H9 (cell line): Measurements from ENCODE around the gene GCNT1. TPM values are rescaled to one million over a fixed set of nuclear protein-coding genes. Genes with fewer than 3 reads are reported as not detected.

Source experiments
- DNase-seq: peaks from one replicate; pipeline ENCODE4 v3.0.0-alpha.2; 2017
- H2AFZ ChIP-seq: one replicate; pipeline ENCODE4 v1.6.1; 2013; ENCODE audit warnings: mild to moderate bottlenecking, low read length, control low read depth, moderate library complexity
- H2AK5ac ChIP-seq: 2 replicates; pipeline ENCODE4 v1.6.1; 2013; ENCODE audit warnings: low read length, control low read depth, mixed read lengths; ENCODE audit not compliant: insufficient read length
- H2BK120ac ChIP-seq: one replicate; pipeline ENCODE4 v1.6.1; 2013; ENCODE audit warnings: low read depth, mild to moderate bottlenecking, low read length, control low read depth, inconsistent platforms; ENCODE audit not compliant: poor library complexity, severe bottlenecking
- H2BK12ac ChIP-seq: 2 replicates; pipeline ENCODE4 v1.6.1; 2013; ENCODE audit warnings: low read length, control low read depth, mixed read lengths, low read depth; ENCODE audit not compliant: insufficient read length
- H2BK15ac ChIP-seq: 2 replicates; pipeline ENCODE4 v1.6.1; 2013; ENCODE audit warnings: low read depth, low read length, control low read depth
- H2BK20ac ChIP-seq: one replicate; pipeline ENCODE4 v1.6.1; 2013; ENCODE audit warnings: low read depth, mild to moderate bottlenecking, low read length, control low read depth, inconsistent platforms; ENCODE audit not compliant: poor library complexity, severe bottlenecking
- H2BK5ac ChIP-seq: 2 replicates; pipeline ENCODE4 v1.6.1; 2013; ENCODE audit warnings: low read length, control low read depth, mixed read lengths; ENCODE audit not compliant: insufficient read length
- H3K14ac ChIP-seq: 2 replicates; pipeline ENCODE4 v1.6.1; 2013; ENCODE audit warnings: low read length, control low read depth; ENCODE audit not compliant: insufficient read depth
- H3K18ac ChIP-seq: 2 replicates; pipeline ENCODE4 v1.6.1; 2013; ENCODE audit warnings: low read depth, mild to moderate bottlenecking, mixed read lengths, low read length, control low read depth; ENCODE audit not compliant: insufficient read length
- H3K23ac ChIP-seq: 2 replicates; pipeline ENCODE4 v1.6.1; 2013; ENCODE audit warnings: low read length, control low read depth, mixed read lengths, low read depth; ENCODE audit not compliant: insufficient read length
- H3K23me2 ChIP-seq: 2 replicates; pipeline ENCODE4 v1.6.1; 2013; ENCODE audit warnings: low read depth, mild to moderate bottlenecking, mixed read lengths, low read length, control low read depth; ENCODE audit not compliant: insufficient read length, poor library complexity, severe bottlenecking
- H3K27ac ChIP-seq: 2 replicates; pipeline ENCODE4 v1.5.1; 2013; ENCODE audit warnings: low read length, control low read depth, mixed read lengths, low read depth; ENCODE audit not compliant: insufficient read length
- H3K27me3 ChIP-seq: 2 replicates; pipeline ENCODE4 v1.6.1; 2013; ENCODE audit warnings: low read length, control low read depth, inconsistent platforms; ENCODE audit not compliant: insufficient read depth
- H3K4ac ChIP-seq: 2 replicates; pipeline ENCODE4 v1.6.1; 2013; ENCODE audit warnings: low read depth, mild to moderate bottlenecking, control low read depth, inconsistent platforms, low read length, moderate library complexity
- H3K4me1 ChIP-seq: 2 replicates; pipeline ENCODE4 v1.6.1; 2013; ENCODE audit warnings: low read length, control low read depth, inconsistent platforms; ENCODE audit not compliant: insufficient read depth
- H3K4me2 ChIP-seq: 2 replicates; pipeline ENCODE4 v1.6.1; 2013; ENCODE audit warnings: low read length, control low read depth, mixed read lengths; ENCODE audit not compliant: insufficient read length, insufficient read depth
- H3K56ac ChIP-seq: 2 replicates; pipeline ENCODE4 v1.6.1; 2013; ENCODE audit warnings: low read depth, mild to moderate bottlenecking, mixed read lengths, low read length, control low read depth; ENCODE audit not compliant: insufficient read length
- H3K79me1 ChIP-seq: 2 replicates; pipeline ENCODE4 v1.6.1; 2013; ENCODE audit warnings: low read depth, mild to moderate bottlenecking, moderate library complexity, low read length, control low read depth, inconsistent platforms; ENCODE audit not compliant: insufficient read depth, poor library complexity, severe bottlenecking
- H3K79me2 ChIP-seq: 2 replicates; pipeline ENCODE4 v1.6.1; 2013; ENCODE audit warnings: low read length, control low read depth, inconsistent platforms; ENCODE audit not compliant: insufficient read depth
- H3K9ac ChIP-seq: 2 replicates; pipeline ENCODE4 v1.6.1; 2013; ENCODE audit warnings: low read length, control low read depth, mixed read lengths; ENCODE audit not compliant: insufficient read length; ENCODE audit errors: extremely low read depth
- H3K9me3 ChIP-seq: one replicate; pipeline ENCODE4 v1.6.1; 2013; ENCODE audit warnings: low read depth, low read length, inconsistent platforms; ENCODE audit not compliant: control insufficient read depth
- H3T11ph ChIP-seq: one replicate; pipeline ENCODE4 v1.6.1; 2013; ENCODE audit warnings: mild to moderate bottlenecking, low read length, control low read depth, inconsistent platforms
- H4K20me1 ChIP-seq: one replicate; pipeline ENCODE4 v1.6.1; 2013; ENCODE audit not compliant: control insufficient read depth, insufficient read length, insufficient read depth
- H4K5ac ChIP-seq: 2 replicates; pipeline ENCODE4 v1.6.1; 2013; ENCODE audit warnings: low read depth, mild to moderate bottlenecking, mixed read lengths, low read length, control low read depth; ENCODE audit not compliant: insufficient read length
- H4K8ac ChIP-seq: replicated peaks from 2 replicates; pipeline ENCODE4 v1.6.1; 2013; ENCODE audit warnings: low read length, control low read depth, mixed read lengths, low read depth; ENCODE audit not compliant: insufficient read length
- H4K91ac ChIP-seq: 2 replicates; pipeline ENCODE4 v1.6.1; 2013; ENCODE audit warnings: low read depth, mild to moderate bottlenecking, moderate library complexity, mixed read lengths, low read length, control low read depth; ENCODE audit not compliant: insufficient read length
- H3K27ac Mint-ChIP-seq, 3 experiments: 2 replicates in 2 of 3; 3 replicates in 1 of 3; pipeline ENCODE4 v1.8.0; 2020 to 2021; ENCODE audit warnings: mixed read lengths in 3 of 3, mild to moderate bottlenecking in 1 of 3, moderate library complexity in 1 of 3
- H3K27me3 Mint-ChIP-seq: 2 replicates; pipeline ENCODE4 v1.8.0; 2021; ENCODE audit warnings: low read depth, mild to moderate bottlenecking, moderate library complexity, mixed read lengths
- H3K36me3 Mint-ChIP-seq, 3 experiments: 2 replicates in 2 of 3; 3 replicates in 1 of 3; pipeline ENCODE4 v1.8.0; 2020 to 2021; ENCODE audit warnings: low read depth in 3 of 3, mixed read lengths in 3 of 3; ENCODE audit not compliant: insufficient read depth in 1 of 3
- H3K4me1 Mint-ChIP-seq, 2 experiments: 2 replicates each; pipeline ENCODE4 v1.8.0; 2020; ENCODE audit warnings: mixed read lengths in 2 of 2
- H3K4me3 Mint-ChIP-seq, 2 experiments: 2 replicates in 1 of 2; 3 replicates in 1 of 2; pipeline ENCODE4 v1.8.0; 2020 to 2021; ENCODE audit warnings: mild to moderate bottlenecking in 2 of 2, mixed read lengths in 2 of 2, moderate library complexity in 1 of 2
- H3K9me3 Mint-ChIP-seq, 2 experiments: 2 replicates in 1 of 2; 3 replicates in 1 of 2; pipeline ENCODE4 v1.8.0; 2020; ENCODE audit warnings: mild to moderate bottlenecking in 2 of 2, mixed read lengths in 2 of 2, moderate library complexity in 1 of 2
- CTCF ChIP-seq: fragments of 200-600 bp; sonication (generic); conservative IDR thresholded peaks from 3 replicates; pipeline ENCODE4 v1.8.0; 2021; ENCODE audit warnings: antibody characterized with exemption, mild to moderate bottlenecking
- WGBS: extraction: QIAGEN DNeasy Blood & Tissue Kit; methylation state at CpG from one replicate; pipeline ENCODE4 v1.1.7; 2013; ENCODE audit warnings: missing lambda C conversion rate, low lambda C conversion rate, mixed read lengths; ENCODE audit not compliant: insufficient read length; ENCODE audit errors: extremely low coverage; 5-methylcytosine and 5-hydroxymethylcytosine counted together
- total RNA-seq: library from RNA; stranded (reverse); gene quantifications from 2 replicates; pipeline ENCODE4 v1.2.1, GENCODE V29; 2021

The GCNT1 gene
- total RNA-seq, 1 experiment from 2014 or later, result 35.6 TPM

- Histone ChIP-seq H2AFZ (no peak overlapping the region), H2BK12ac (no peak overlapping the region), H3K27me3 (no peaks in the 10 kb centered on the region), H4K91ac (no peak overlapping the region), H3K79me2 (no peaks in the 10 kb centered on the region), H2BK20ac (no peak overlapping the region), H3K9me3 (no peaks in the 10 kb centered on the region), H3K4me2 (no peak overlapping the region), H3K14ac (no peak overlapping the region), H4K5ac (no peak overlapping the region), H3K23ac (no peak overlapping the region), H2AK5ac (no peak overlapping the region), H3K79me1 (no peaks in the 10 kb centered on the region), H3K4ac (no peak overlapping the region), H2BK120ac (no peak overlapping the region), H2BK5ac (no peak overlapping the region), H2BK15ac (no peak overlapping the region), H4K8ac (no peak overlapping the region), H3K18ac (no peak overlapping the region), H3K27ac (no peak overlapping the region), H3K4me1 (no peaks in the 10 kb centered on the region), H3K23me2 (no peaks in the 10 kb centered on the region), H4K20me1 (no peaks in the 10 kb centered on the region), H3T11ph (no peak overlapping the region), H3K9ac (no peak overlapping the region), H3K56ac (no peak overlapping the region)
- Mint-ChIP-seq H3K27me3 (no peaks in the 10 kb centered on the region; the same call in 1 of the 2 replicates), H3K27ac (no peak overlapping the region), H3K36me3 (no peaks in the 10 kb centered on the region), H3K4me3 (no peak overlapping the region), H3K9me3 (no peaks in the 10 kb centered on the region), H3K4me1 (peaks cover 7 to 13% of the 10 kb centered on the region in 2 experiments)
- no CpG with 5 or more reads among the region's 1 CpG for WGBS
- no peak for DNase-seq
- TF ChIP-seq CTCF, result no peak
These were observed 75.0 kb downstream of the GCNT1 start for GRCh38 chr9:76534026-76534425.
